HS-27A (cell line): ENCODE results near the gene NAV3.

Source experiments
- DNase-seq: peaks from one replicate; pipeline ENCODE4 v3.0.0-alpha.2; 2012; ENCODE audit warnings: low read depth, missing footprints

Gene NAV3, protein sequence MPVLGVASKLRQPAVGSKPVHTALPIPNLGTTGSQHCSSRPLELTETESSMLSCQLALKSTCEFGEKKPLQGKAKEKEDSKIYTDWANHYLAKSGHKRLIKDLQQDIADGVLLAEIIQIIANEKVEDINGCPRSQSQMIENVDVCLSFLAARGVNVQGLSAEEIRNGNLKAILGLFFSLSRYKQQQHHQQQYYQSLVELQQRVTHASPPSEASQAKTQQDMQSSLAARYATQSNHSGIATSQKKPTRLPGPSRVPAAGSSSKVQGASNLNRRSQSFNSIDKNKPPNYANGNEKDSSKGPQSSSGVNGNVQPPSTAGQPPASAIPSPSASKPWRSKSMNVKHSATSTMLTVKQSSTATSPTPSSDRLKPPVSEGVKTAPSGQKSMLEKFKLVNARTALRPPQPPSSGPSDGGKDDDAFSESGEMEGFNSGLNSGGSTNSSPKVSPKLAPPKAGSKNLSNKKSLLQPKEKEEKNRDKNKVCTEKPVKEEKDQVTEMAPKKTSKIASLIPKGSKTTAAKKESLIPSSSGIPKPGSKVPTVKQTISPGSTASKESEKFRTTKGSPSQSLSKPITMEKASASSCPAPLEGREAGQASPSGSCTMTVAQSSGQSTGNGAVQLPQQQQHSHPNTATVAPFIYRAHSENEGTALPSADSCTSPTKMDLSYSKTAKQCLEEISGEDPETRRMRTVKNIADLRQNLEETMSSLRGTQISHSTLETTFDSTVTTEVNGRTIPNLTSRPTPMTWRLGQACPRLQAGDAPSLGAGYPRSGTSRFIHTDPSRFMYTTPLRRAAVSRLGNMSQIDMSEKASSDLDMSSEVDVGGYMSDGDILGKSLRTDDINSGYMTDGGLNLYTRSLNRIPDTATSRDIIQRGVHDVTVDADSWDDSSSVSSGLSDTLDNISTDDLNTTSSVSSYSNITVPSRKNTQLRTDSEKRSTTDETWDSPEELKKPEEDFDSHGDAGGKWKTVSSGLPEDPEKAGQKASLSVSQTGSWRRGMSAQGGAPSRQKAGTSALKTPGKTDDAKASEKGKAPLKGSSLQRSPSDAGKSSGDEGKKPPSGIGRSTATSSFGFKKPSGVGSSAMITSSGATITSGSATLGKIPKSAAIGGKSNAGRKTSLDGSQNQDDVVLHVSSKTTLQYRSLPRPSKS (N-terminal part only)

DNA sequence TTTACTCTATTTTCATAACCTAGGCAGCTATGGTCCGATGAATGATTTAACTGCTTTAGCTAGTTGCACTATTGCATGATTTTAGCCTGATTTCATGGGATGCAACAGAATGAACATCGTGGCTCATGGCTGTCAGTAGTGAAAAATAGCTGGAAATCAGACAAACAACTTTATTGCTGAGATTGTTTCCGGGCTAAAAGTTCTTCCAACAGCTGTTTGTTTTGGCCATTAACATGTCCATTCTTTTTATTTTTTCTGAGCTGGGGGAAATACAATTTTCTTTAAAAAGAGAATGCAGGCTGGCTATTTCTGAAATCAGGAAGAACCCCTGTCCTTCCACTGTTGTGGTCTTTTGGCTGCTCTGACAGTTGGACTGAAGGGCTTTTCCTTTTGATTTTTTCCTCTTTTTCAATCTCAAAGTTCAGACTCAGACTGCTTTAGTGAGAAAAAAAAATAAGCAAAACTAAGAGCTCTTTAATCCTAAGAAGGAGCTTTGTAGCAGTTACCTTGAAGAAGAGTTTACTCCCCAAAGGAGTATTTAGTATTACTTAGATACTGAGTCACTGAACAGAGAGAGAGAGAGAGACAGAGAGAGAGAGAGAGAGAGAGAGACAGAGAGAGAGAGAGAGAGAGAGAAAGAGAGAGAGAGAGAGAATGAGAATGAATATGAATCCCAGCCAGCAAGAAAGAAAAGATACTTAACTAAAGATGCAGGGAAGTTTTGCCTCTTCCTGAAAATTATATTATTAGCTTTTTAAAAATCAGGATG, at the start of gene NAV3:
Gene NAV3 (plus strand): TSS at position 312 of the 769 bp plus-strand sequence. CDS start 568 bp downstream, outside the sequence.
- DNase-seq, result no peak

DNA sequence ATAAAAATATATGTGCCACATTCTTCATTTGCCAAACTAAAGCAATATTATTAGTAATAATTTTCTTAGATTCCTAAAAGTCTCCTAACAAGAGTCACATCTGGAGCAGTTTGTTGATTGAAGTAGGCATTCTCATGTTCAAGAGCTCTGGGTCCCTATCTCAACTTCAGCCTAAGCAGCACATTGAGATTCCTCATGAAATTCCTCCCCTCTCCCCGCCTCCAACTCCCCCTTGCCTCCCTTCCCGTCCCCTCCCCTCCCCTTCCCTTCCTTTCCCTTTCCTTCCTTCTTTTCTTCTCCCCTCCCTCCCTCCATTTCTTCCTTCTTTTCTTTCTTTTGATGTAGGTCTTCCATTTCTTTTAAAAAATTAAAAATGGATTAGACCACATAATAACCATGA, 48.7 kb upstream of the NAV3 start:
- no peak for DNase-seq

GRCh38 chr12:77782766-77783165, 47.9 kb upstream of the NAV3 start:
- no peak for DNase-seq

DNA sequence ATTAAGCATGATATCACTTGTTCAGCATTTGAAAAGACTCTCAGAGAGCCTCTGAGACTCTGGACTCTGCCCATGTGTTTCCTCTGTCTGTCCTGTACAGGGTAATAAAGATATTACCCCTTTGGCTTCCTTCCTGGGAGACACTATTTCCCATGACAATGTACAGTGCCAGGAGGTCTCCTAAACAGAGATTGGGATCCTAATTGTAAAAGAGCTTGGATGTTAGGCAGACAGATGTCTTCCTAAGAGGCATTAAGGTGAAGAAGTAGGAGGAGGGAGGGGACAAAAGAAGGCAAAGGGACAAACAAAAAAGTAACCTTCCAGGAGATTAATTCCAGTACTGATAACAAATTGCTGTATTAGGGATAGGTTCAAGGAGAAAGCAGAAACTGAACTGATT, 45.5 kb upstream of the NAV3 start:
- DNase-seq, result no peak

DNA sequence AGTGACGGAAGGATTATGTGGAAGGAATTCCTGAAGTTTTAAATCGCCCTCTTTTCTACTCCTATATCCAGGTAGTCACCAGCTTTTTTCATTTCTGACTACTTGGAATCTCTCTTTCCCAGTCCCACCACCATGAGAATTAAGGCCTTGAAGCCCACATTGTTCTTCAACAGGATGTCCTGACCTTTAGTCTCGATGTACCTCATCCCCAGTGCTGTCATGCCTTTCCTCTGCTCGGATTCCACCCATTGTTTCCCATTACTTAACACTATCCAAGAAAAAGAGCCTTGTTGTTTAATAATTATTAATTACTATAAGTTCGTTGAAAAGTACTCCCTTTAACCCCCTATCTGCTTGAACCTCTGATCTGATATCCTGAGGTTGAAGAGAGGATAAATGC, 44.0 kb upstream of the NAV3 start:
- no peak for DNase-seq

DNA sequence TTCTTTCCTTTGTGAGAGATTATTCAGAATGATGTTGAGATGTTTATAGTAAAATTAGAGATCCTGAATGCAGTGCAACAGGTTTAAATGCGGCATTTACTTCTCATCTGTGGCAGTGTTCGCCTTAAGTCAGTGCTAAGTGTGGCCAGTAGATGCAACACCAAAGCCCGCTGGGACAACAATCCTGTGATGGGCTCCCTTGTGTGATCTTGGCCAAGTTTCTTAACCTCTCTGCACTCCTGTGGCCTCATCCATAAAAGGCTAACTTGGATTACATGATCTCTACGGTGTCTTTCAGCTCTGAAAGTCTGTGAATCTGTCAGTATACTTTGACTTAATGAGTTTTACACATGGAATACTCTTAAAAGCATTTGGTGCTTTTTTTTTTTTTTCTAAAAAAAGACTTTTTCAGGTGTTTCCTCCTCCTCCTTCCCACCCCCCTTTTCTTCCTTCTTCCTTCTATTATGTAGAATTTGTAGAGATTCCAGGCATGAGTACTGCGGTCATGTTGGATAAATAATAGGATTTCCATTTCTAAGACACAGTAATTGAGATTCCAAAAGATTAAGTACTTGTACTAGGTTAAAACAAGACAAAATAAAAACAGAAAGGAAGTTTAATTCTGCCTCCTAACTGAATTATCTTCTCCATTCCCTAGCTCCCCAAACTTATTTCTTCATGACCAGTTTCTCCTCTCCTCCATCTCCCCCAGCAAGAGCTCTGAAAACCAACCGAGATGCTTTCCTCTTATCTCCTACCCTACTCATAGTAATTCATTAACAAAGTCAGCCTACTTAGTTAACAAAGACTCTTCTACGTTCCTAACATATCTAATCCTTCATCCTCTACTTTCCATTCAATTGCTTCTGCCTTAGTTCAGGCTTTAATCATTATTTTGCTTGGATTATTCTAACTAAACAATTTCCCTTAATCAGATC, 42.2 kb upstream of the NAV3 start:
- DNase-seq, result no peak

DNA sequence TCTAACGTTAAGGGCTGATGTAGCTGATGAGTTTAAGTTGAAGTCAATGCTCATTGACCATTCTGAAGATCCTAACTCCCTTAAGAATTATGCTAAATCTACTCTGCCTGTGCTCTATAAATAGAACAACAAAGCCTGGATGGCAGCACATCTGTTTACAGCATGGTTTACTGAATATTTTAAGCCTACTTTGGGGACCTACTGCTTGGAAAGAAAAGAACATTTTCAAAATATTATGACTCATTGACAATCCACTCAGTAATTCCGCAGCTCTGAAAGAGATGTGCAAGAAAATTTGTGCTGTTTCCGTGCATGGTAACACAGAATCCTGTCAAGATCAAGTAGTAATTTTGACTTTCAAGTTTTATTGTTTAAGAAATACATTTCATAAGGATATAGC, 35.0 kb upstream of the NAV3 start:
- DNase-seq, result no peak

DNA sequence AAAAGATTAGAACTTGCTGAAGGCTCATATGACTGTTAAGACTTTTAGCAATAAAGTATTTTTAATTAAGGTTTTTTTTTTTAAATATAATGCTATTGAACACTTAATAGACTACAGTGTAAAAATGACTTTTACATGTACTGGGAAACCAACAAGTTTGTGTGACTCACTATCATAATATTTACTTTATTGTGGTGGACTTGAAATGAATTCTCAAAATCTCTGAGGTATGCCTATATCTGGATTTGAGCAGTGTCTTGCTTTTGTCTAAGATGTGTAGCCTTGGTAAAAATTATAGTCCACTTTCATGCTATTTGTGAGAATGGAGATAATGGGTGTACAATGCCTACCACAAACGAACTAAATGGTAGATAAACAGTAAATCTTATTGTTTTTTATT, 33.9 kb upstream of the NAV3 start:
- peak; percentile 24 for DNase-seq

DNA sequence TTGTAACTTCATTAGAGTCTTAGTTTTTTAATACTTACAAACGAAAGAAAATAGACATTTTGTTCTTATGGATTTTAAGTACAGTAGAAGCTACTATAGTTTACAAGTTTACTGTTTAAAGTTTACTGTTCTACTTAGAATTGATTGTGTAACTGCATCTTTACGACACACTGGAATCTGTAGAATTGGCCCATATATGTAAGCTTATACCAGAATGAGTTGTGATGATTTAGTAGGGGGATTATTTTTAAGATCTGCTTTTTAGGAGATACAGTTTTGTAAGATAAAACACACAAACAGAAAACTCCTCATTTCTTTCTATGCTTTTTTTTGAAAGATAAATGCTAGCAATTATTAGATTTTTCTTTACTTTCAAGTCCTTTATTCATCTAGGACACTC, 30.2 kb upstream of the NAV3 start:
- DNase-seq, result no peak

GRCh38 chr12:77808534-77808933, 22.2 kb upstream of the NAV3 start:
- no peak for DNase-seq

DNA sequence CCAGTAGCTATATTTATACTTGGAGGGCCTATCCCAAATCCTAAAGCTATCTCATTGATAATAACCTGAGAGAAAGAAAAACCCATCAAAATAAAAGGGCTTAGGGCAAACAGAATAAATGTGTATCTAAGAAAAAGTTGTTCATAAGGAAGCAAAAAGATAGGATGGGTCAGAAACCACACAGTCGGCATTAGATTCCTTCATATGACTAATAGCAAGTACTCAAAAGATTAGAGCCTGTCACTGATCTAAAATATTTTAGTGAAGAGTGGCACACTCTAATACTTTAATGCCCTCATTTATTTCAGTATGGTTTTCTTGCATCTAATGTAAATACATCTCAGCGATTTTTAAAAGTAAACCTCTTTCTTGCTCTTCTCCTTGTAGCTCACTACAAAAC, 17.1 kb upstream of the NAV3 start:
- DNase-seq, result no peak

DNA sequence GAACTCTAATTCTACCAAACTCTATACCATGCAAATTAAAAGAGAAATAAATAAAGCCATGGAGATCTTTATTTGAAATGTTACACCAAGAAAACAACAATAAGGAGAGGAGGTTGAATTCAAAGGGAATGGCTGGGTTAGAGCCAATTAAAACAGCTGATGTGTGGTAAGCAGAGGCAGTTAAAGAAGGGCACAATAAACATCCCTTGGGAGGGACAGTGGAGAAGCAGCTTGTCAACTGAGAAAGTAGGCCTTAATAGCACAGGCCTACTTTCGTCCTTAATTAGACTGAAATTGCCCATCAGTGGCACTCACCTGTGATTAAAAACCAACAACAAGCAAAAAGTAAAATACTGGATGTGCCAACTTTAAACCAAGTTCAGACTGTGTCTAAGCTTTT, 16.3 kb upstream of the NAV3 start:
- no peak for DNase-seq

DNA sequence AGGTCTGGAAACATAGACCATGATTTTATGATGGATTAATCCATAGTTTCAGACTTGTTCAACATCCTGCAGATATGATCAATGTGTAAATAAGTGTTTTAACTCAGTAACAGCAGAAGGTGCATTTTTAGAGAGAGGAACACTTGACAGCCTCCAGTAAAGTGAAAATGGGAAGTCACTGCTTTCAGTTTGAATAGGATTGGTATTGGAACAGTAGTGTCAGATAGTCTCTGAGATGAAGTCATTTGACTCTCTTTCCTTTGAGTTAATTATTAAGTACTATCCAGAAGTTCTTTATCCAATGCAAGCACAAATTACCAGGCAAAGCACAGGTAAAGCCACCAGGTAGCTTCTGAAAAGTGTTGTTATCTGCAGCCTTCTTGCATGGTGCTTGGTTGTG, 14.5 kb upstream of the NAV3 start:
- no peak for DNase-seq

DNA sequence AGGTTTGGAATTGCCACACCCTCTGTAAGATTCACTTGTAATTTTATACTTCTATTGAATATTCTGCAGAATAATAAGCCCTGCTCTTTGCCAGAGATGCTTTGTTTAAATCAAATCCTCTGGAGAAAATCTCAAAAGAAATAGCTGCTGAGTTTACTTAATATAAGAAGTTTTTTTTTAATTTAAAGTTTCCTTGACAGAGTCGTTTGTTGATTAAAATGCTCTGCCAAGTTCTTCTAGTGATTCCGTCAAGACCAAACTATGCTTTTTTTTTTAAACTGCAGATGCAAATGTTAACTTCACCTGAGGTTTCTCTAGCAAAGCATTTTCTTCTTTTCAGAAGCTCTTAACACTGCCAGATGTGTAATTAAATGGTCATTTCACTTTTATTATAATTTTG, 13.4 kb upstream of the NAV3 start:
- no peak for DNase-seq

- DNase-seq, result no peak
Observed at GRCh38 chr12:77818351-77818750, 12.3 kb upstream of the NAV3 start.

GRCh38 chr12:77821699-77822203, 8.9 kb upstream of the NAV3 start:
- DNase-seq, result no peak

DNA sequence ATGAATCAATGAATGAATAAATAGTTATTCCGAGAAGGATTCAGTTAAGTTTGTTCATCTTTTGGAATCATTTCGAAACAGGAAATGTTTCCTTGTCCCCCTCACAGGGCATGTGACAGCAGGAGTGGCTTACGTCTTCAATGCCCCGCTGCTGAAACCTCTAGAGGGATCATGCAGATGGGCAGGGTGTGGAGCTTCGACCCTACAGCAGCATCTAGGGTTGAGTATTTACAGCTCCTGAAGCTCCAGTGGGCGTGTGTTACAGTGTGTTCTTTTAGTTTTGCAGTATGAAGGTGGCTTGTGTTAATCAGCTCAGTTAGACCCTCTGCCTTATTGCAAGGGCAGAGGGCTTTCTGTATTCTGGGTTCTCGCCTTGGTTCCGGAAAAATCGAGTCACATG, 2.6 kb downstream of the NAV3 start:
- DNase-seq, result no peak

- no peak for DNase-seq
Observed at GRCh38 chr12:77834618-77835017, 3.9 kb downstream of the NAV3 start.

GRCh38 chr12:77835969-77836368, 5.3 kb downstream of the NAV3 start:
- DNase-seq, result no peak

DNA sequence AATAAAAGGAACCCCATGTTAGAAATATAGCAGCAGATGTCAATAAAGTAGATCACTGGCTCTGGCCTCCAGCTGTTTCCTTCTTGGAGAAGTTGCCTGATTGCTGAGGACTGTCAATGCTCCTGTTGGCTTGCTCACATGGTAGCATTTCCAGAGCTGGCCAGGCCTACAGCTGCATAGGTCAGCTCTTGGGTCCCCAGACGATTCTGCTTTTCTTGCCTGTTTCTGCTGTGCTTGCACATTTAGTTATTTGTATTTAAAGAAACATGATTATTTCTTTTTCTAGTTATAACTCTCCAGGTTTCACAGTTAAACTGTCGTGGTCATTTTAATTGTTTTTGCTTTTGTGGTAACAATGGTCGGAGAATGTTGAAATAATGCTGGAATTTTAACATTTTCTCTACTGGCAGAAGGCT, 7.2 kb downstream of the NAV3 start:
- no peak for DNase-seq

DNA sequence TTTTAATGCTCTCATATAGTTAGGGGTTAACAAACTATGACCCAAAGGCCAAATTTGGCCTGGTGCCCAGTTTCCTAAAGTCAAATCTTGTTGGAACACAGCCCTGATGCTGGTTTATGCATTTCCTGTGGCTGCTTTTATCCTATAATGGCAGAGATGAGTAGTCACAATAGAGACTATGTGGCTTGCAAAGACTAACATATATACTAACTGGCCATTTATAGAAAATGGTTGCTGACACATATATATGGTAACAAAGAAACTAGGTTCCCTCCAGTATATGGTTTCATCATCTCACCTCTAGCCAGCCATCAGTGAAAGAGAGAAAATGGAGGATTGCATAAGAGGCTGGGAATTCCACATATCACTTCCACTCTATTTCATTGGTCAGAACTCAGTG, 10.8 kb downstream of the NAV3 start:
- DNase-seq, result no peak
